Fibroblast of villous mesenchyme (primary cell): ENCODE data around the gene PCBP1. TPM values are rescaled to one million over a fixed set of nuclear protein-coding genes. Genes with fewer than 3 reads are reported as not detected.
"Not testable (repeated sequence)": the region's sequence is repeated elsewhere in the genome, so short reads cannot be mapped to it uniquely, and the experiment has no call there.

Experiments used
- DNase-seq: peaks from one replicate; pipeline ENCODE4 v3.0.0-alpha.2; 2010; ENCODE audit warnings: low read depth
- H3K4me3 ChIP-seq: 2 replicates; pipeline ENCODE4 v1.5.1; 2011; ENCODE audit warnings: low read depth, mild to moderate bottlenecking, low read length
- CTCF ChIP-seq: IDR thresholded peaks from 2 replicates; pipeline ENCODE4 v1.5.1; 2012; ENCODE audit warnings: low read depth, mild to moderate bottlenecking, low read length; ENCODE audit not compliant: insufficient read depth
- total RNA-seq: library from RNA; depleted of rRNA; stranded (reverse); fragments of >200 nt; gene quantifications from 2 replicates; pipeline ENCODE4 v1.2.3, GENCODE V29; 2012

Gene PCBP1
- total RNA-seq, 1 donor, result 45.3 TPM

- no peak overlapping the region for H3K4me3 ChIP-seq
- no peak for TF ChIP-seq CTCF
- DNase-seq, result no peak
Observed at GRCh38 chr2:70099270-70099669, 12.0 kb downstream of the PCBP1 start.

GRCh38 chr2:70101174-70101573 is 13.9 kb downstream of the PCBP1 start:
- H3K4me3 ChIP-seq, result no peak overlapping the region
- no peak for DNase-seq
- no peak for TF ChIP-seq CTCF

- not testable (repeated sequence) for H3K4me3 ChIP-seq, DNase-seq
Observed at GRCh38 chr2:70101686-70102085, 14.4 kb downstream of the PCBP1 start.

GRCh38 chr2:70102323-70102905 is 15.1 kb downstream of the PCBP1 start:
- not testable (repeated sequence) for DNase-seq, H3K4me3 ChIP-seq

GRCh38 chr2:70103531-70104061 is 16.3 kb downstream of the PCBP1 start:
- TF ChIP-seq CTCF, result no peak
- no peak for DNase-seq
- H3K4me3 ChIP-seq, result no peak overlapping the region

DNA sequence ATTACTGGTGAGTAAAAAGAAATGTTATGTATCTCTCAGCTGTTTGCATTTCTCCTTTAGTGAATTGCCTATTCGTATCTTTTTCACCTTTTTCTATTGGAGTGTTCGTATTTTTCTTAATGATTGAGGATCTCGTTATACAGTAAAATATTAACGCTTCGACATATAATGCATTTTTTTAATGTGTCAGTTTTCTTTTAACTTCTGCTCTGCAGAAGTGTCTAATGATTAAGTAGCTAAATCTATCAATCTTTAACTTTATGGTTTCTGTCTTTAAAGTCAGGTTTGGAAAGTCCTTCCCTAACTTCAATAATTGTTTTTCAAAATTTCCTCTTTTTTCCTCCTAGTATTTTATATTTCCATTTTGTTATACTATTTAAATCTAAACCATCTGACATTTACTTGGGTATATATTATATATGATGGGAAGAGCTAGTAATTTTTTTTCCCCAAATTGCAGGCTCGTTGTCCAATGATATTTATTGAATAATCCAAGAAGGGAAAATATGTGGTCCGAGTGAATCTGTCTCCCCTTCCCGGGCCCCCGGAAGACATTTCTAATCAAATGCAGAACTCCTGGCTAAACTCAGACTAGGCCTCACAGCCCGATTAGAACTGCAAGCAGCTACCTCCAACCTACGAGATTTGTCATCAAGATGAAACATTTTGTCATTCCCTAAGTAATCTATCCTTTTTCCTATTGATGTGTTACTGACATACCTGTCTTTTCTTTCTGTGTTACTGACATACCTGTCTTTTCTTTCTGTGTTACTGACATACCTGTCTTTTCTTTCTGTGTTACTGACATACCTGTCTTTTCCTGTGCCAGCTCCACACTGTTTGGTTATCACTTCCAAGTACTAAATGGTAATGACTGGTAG is 17.2 kb downstream of the PCBP1 start:
- TF ChIP-seq CTCF, result no peak
- DNase-seq, result peak; percentile 83
- H3K4me3 ChIP-seq, result no peak overlapping the region

- H3K4me3 ChIP-seq, DNase-seq: not testable (repeated sequence)
Observed at GRCh38 chr2:70106138-70106537, 18.9 kb downstream of the PCBP1 start.

DNA sequence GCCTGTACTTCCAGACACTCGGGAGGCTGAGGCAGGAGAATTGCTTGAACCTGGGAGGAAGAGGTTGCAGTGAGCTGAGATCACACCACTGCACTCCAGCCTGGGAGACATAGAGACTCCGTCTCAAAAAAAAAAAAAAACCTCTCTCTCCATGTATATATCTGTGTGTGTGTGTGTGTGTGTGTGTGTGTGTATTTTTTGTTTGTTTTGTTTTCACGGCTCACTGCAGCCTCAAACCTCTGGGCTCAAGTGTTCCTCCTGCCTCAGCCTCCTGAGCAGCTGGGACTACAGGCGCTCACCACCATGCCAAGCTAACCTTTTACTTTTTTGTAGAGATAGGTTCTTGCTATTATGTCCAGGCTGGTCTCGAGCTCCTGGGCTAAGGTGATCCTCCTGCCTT is 23.1 kb downstream of the PCBP1 start:
- H3K4me3 ChIP-seq, DNase-seq: not testable (repeated sequence)
